Panc1 (cell line): ENCODE results near the gene YBX3. TPM values are rescaled to one million over a fixed set of nuclear protein-coding genes. Genes with fewer than 3 reads are reported as not detected.

Experiments used
- ATAC-seq: fragments of 200-7000 bp; cut with Tn5 transposase; 2 replicates; pipeline ENCODE4 v1.9.1; 2020; ENCODE audit warnings: mild to moderate bottlenecking, moderate library complexity
- BruUV-seq: library from RNA; stranded (reverse); fragments of 400-500 nt; replicated peaks from 2 replicates; lab custom pipeline; 2021; lab: Mats Ljungman, UMichigan
- CTCF ChIA-PET: fragments of 300-600 bp; sonication (Branson Sonifier 250); formaldehyde crosslinking; loops from one replicate; lab custom pipeline; 2022; ENCODE audit warnings: antibody characterized with exemption; lab: Charles Lee
- POLR2A ChIA-PET: fragments of 300-600 bp; sonication (Branson Sonifier 250); formaldehyde crosslinking; loops from one replicate; lab custom pipeline; 2022; ENCODE audit warnings: antibody characterized with exemption; lab: Charles Lee
- DNase-seq: peaks from one replicate; pipeline ENCODE4 v3.0.0-alpha.2; 2010; ENCODE audit warnings: low read depth, low spot score
- H3K27ac ChIP-seq: 2 replicates; pipeline ENCODE4 v1.5.1; 2011; ENCODE audit warnings: mild to moderate bottlenecking, low read length, inconsistent platforms
- H3K27me3 ChIP-seq: fragments of 200-500 bp; sonication (Bioruptor generic); 2 replicates; pipeline ENCODE4 v1.6.0; 2014; ENCODE audit warnings: low read length, inconsistent platforms; ENCODE audit not compliant: control insufficient read depth, insufficient read depth
- H3K36me3 ChIP-seq: fragments of 200-500 bp; sonication (Bioruptor generic); 2 replicates; pipeline ENCODE4 v1.5.1; 2014; ENCODE audit warnings: inconsistent platforms, mild to moderate bottlenecking, low read length, moderate library complexity; ENCODE audit not compliant: control insufficient read depth, insufficient read depth
- H3K4me1 ChIP-seq: 2 replicates; pipeline ENCODE4 v1.5.1; 2011; ENCODE audit warnings: inconsistent platforms, mild to moderate bottlenecking, low read length, moderate library complexity; ENCODE audit not compliant: control insufficient read depth, insufficient read depth
- H3K4me3 ChIP-seq, 2 experiments: 2 replicates each; pipeline ENCODE4 v1.5.1; 2011 to 2012; ENCODE audit warnings: low read depth in 2 of 2, low read length in 2 of 2, mild to moderate bottlenecking in 2 of 2, inconsistent platforms in 1 of 2, moderate library complexity in 1 of 2
- H3K9me3 ChIP-seq: fragments of 200-500 bp; sonication (Bioruptor generic); 2 replicates; pipeline ENCODE4 v1.5.1; 2014; ENCODE audit warnings: low read depth, mild to moderate bottlenecking, inconsistent platforms, low read length, moderate library complexity; ENCODE audit not compliant: control insufficient read depth, insufficient read depth
- POLR2AphosphoS5 ChIP-seq: IDR thresholded peaks from 2 replicates; pipeline ENCODE4 v1.6.1; 2012; ENCODE audit warnings: mild to moderate bottlenecking, low read depth, low read length, moderate library complexity
- SIN3A ChIP-seq: IDR thresholded peaks from 2 replicates; pipeline ENCODE4 v1.6.1; 2012; ENCODE audit warnings: low read depth, mild to moderate bottlenecking, low read length, moderate library complexity, borderline replicate concordance; ENCODE audit not compliant: insufficient read depth
- TCF7L2 ChIP-seq: IDR thresholded peaks from 2 replicates; pipeline ENCODE4 v1.6.1; 2011; ENCODE audit warnings: mild to moderate bottlenecking, low read depth, low read length, inconsistent platforms
- in situ Hi-C: cut with HindIII; loops from 2 replicates; pipeline ENCODE4 v1.10.0; 2016; ENCODE audit warnings: low sequenced_read_pairs, low pct_unique_long_range_greater_than_20kb
- intact Hi-C: fragments of 100-400 bp; cut with micrococcal nuclease; formaldehyde crosslinking; loops from one replicate; pipeline ENCODE4 v1.10.0; 2022; ENCODE audit not compliant: unreplicated experiment
- total RNA-seq: library from RNA; stranded (reverse); gene quantifications from one replicate; pipeline ENCODE4 v1.2.1, GENCODE V29; 2021; ENCODE audit not compliant: unreplicated experiment
- TF ChIP-seq, protein P1 (sequence below): fragments of 450-650 bp; IDR thresholded peaks from 2 replicates; pipeline ENCODE4 v1.5.1; 2017; ENCODE audit warnings: mild to moderate bottlenecking
- TF ChIP-seq, protein P2 (sequence below), 2 experiments: IDR thresholded peaks; 2 replicates each; pipeline ENCODE4 v1.6.1; 2011 to 2012; ENCODE audit warnings: low read depth in 2 of 2, control low read depth in 1 of 2, low read length in 1 of 2, mild to moderate bottlenecking in 1 of 2, moderate library complexity in 1 of 2; ENCODE audit not compliant: insufficient read depth in 1 of 2

Gene YBX3
- total RNA-seq, 1 experiment from 2014 or later = 155 TPM

GRCh38 chr12:10728091-10728490 lies 5.0 kb upstream of the YBX3 start:
- Histone ChIP-seq H3K27me3 (no peaks in the 10 kb centered on the region; the same call in 1 of the 2 replicates), H3K4me3 (no peak overlapping the region), H3K9me3 (no peaks in the 10 kb centered on the region), H3K4me1 (peaks cover 4% of the 10 kb centered on the region; the same call in 1 of the 2 replicates), H3K27ac (no peak overlapping the region), H3K36me3 (no peaks in the 10 kb centered on the region)
- ATAC-seq = no peak
- BruUV-seq = no TSS peak
- ChIA-PET POLR2A (no interaction called here), CTCF (no interaction called here)
- intact Hi-C loops = no loop called here
- TF ChIP-seq SIN3A (no peak), TCF7L2 (no peak), POLR2AphosphoS5 (no peak)
- TF ChIP-seq, protein P1, sequence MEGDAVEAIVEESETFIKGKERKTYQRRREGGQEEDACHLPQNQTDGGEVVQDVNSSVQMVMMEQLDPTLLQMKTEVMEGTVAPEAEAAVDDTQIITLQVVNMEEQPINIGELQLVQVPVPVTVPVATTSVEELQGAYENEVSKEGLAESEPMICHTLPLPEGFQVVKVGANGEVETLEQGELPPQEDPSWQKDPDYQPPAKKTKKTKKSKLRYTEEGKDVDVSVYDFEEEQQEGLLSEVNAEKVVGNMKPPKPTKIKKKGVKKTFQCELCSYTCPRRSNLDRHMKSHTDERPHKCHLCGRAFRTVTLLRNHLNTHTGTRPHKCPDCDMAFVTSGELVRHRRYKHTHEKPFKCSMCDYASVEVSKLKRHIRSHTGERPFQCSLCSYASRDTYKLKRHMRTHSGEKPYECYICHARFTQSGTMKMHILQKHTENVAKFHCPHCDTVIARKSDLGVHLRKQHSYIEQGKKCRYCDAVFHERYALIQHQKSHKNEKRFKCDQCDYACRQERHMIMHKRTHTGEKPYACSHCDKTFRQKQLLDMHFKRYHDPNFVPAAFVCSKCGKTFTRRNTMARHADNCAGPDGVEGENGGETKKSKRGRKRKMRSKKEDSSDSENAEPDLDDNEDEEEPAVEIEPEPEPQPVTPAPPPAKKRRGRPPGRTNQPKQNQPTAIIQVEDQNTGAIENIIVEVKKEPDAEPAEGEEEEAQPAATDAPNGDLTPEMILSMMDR = no peak
- TF ChIP-seq, protein P2, sequence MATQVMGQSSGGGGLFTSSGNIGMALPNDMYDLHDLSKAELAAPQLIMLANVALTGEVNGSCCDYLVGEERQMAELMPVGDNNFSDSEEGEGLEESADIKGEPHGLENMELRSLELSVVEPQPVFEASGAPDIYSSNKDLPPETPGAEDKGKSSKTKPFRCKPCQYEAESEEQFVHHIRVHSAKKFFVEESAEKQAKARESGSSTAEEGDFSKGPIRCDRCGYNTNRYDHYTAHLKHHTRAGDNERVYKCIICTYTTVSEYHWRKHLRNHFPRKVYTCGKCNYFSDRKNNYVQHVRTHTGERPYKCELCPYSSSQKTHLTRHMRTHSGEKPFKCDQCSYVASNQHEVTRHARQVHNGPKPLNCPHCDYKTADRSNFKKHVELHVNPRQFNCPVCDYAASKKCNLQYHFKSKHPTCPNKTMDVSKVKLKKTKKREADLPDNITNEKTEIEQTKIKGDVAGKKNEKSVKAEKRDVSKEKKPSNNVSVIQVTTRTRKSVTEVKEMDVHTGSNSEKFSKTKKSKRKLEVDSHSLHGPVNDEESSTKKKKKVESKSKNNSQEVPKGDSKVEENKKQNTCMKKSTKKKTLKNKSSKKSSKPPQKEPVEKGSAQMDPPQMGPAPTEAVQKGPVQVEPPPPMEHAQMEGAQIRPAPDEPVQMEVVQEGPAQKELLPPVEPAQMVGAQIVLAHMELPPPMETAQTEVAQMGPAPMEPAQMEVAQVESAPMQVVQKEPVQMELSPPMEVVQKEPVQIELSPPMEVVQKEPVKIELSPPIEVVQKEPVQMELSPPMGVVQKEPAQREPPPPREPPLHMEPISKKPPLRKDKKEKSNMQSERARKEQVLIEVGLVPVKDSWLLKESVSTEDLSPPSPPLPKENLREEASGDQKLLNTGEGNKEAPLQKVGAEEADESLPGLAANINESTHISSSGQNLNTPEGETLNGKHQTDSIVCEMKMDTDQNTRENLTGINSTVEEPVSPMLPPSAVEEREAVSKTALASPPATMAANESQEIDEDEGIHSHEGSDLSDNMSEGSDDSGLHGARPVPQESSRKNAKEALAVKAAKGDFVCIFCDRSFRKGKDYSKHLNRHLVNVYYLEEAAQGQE (IDR thresholded peaks at IDR 0.05; ENCODE audit: insufficient read depth in 1 of 2, low read depth in 2 of 2, low read length in 1 of 2) = no peak
- in situ Hi-C loops = no loop called here
- no peak for DNase-seq

DNA sequence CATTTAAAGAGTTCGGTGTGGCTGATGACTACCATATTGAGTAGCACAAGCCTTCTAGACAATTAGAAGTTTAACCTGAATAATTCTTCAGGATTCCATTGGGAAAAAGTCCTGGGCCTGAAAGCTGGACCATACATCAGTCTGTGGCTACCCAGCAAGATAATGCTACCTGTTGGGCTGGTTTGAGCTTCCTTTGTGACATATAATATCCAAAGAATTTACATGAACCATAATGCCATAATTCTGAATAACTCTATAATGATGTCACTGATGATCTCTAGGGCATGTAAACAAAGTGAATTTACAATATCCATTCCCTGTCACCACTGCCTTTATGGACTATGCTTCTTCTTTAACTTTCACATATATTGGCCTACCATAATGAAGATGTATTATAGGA lies 3.8 kb upstream of the YBX3 start:
- Histone ChIP-seq H3K27me3 (no peaks in the 10 kb centered on the region; the same call in 1 of the 2 replicates), H3K27ac (no peak overlapping the region), H3K4me1 (peaks cover 4% of the 10 kb centered on the region; the same call in 1 of the 2 replicates), H3K4me3 (no peak overlapping the region), H3K9me3 (no peaks in the 10 kb centered on the region), H3K36me3 (peaks cover 5% of the 10 kb centered on the region; the same call in 1 of the 2 replicates)
- in situ Hi-C loops = no loop called here
- TF ChIP-seq, protein P2 (IDR thresholded peaks at IDR 0.05; ENCODE audit: insufficient read depth in 1 of 2, low read depth in 2 of 2, low read length in 1 of 2) = no peak
- TF ChIP-seq SIN3A = no peak
- no peak for TF ChIP-seq TCF7L2
- TF ChIP-seq, protein P1 = no peak
- no peak for TF ChIP-seq POLR2AphosphoS5
- intact Hi-C loops = no loop called here
- no TSS peak for BruUV-seq
- ATAC-seq (no peak), DNase-seq (no peak)
- ChIA-PET CTCF (no interaction called here), POLR2A (no interaction called here)
